Uterus (tissue), 2 donors: Measurements from ENCODE around the gene NHLRC1.

Experiments
- POLR2A ChIP-seq, 2 donors: fragments of 450-650 bp; IDR thresholded peaks; one replicate each; pipeline ENCODE4 v1.6.1; 2016; ENCODE audit warnings: antibody characterized with exemption in 2 of 2, mild to moderate bottlenecking in 1 of 2, moderate library complexity in 1 of 2
- TF ChIP-seq, protein P1 (sequence below), 4 experiments: fragments of 200-600 bp in 2 of 4; fragments of 450-650 bp in 2 of 4; sonication (generic) in 2 of 4; IDR thresholded peaks; one replicate each; pipeline ENCODE4 v1.5.1; 2016 to 2019; ENCODE audit warnings: antibody characterized with exemption in 4 of 4, mild to moderate bottlenecking in 2 of 4, moderate library complexity in 1 of 4

DNA sequence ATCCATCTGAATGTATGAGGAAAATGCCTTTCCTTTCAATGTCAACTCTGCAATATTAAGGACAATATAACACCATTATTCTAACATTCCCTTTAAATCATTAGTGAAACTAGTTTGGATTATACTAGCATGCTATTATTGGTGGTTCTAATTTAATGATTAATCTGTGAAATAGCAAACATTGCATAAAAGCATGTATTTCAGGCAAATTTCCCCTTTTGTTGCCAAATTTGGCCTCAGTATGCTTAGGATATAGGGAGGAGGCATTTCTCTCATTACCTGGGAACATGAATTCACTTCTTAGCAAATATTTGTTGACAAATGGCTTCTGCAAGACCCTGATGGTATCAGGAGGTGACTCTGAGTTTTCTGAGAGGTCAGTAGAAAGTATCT lies 30.8 kb upstream of the NHLRC1 start:
- TF ChIP-seq, protein P1, sequence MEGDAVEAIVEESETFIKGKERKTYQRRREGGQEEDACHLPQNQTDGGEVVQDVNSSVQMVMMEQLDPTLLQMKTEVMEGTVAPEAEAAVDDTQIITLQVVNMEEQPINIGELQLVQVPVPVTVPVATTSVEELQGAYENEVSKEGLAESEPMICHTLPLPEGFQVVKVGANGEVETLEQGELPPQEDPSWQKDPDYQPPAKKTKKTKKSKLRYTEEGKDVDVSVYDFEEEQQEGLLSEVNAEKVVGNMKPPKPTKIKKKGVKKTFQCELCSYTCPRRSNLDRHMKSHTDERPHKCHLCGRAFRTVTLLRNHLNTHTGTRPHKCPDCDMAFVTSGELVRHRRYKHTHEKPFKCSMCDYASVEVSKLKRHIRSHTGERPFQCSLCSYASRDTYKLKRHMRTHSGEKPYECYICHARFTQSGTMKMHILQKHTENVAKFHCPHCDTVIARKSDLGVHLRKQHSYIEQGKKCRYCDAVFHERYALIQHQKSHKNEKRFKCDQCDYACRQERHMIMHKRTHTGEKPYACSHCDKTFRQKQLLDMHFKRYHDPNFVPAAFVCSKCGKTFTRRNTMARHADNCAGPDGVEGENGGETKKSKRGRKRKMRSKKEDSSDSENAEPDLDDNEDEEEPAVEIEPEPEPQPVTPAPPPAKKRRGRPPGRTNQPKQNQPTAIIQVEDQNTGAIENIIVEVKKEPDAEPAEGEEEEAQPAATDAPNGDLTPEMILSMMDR (IDR thresholded peaks at IDR 0.05) = no peak
- no peak for TF ChIP-seq POLR2A (IDR thresholded peaks at IDR 0.05)
